NT2/D1 (cell line): ENCODE results near the gene EIF4G3.

Experiments
- YY1 ChIP-seq: IDR thresholded peaks from 2 replicates; pipeline ENCODE4 v1.6.1; 2011; ENCODE audit not compliant: insufficient read length, insufficient read depth
- ZNF274 ChIP-seq: IDR thresholded peaks from 2 replicates; pipeline ENCODE4 v1.6.1; 2011; ENCODE audit warnings: mild to moderate bottlenecking, low read depth, low read length

DNA sequence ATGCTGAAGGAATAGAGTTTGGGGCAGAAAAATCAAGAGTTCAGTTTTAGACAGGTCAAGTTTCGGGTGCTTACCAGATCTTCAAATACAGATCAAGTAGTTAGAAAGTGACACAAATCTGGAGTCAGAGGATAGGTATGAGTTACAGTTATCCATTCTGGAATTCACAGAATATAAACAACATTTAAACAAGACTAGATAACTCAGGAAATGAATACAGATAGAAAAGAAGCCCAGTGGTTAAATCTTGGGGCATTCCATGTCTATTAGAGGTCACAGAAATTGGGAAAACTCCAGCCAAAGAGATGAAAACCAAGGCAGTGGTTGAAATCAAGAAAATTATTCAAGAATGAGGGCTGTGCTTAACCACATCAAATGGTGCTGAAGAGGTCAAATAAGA, 202.6 kb downstream of the EIF4G3 start:
- TF ChIP-seq YY1 (no peak), ZNF274 (no peak)
